CD4-positive, alpha-beta T cell treated with Interleukin-2 at 100 ng/mL for 4 hours (primary cell): ENCODE data around the gene DNAJC2.
"Not testable (repeated sequence)": the region's sequence is repeated elsewhere in the genome, so short reads cannot be mapped to it uniquely, and the experiment has no call there.

Experiments
- DNase-seq: peaks from one replicate; pipeline ENCODE4 v3.0.0-alpha.2; 2020; ENCODE audit warnings: low spot score

The DNAJC2 gene

GRCh38 chr7:103264054-103264453, 80.5 kb downstream of the DNAJC2 start:
- not testable (repeated sequence) for DNase-seq
